HFF-Myc (cell line): Measurements from ENCODE around the gene SAMM50.

Experiments
- DNase-seq: peaks from one replicate; pipeline ENCODE4 v3.0.0-alpha.2; 2011; ENCODE audit warnings: low read depth; ENCODE audit errors: extremely low read depth
- H3K4me3 ChIP-seq: replicated peaks from 2 replicates; pipeline ENCODE4 v1.5.1; 2011; ENCODE audit warnings: low read depth, mild to moderate bottlenecking, control low read depth, low read length
- CTCF ChIP-seq: IDR thresholded peaks from 2 replicates; pipeline ENCODE4 v1.5.1; 2012; ENCODE audit warnings: mild to moderate bottlenecking, low read depth, low read length, control low read depth; ENCODE audit errors: missing control alignments

SAMM50 gene

DNA sequence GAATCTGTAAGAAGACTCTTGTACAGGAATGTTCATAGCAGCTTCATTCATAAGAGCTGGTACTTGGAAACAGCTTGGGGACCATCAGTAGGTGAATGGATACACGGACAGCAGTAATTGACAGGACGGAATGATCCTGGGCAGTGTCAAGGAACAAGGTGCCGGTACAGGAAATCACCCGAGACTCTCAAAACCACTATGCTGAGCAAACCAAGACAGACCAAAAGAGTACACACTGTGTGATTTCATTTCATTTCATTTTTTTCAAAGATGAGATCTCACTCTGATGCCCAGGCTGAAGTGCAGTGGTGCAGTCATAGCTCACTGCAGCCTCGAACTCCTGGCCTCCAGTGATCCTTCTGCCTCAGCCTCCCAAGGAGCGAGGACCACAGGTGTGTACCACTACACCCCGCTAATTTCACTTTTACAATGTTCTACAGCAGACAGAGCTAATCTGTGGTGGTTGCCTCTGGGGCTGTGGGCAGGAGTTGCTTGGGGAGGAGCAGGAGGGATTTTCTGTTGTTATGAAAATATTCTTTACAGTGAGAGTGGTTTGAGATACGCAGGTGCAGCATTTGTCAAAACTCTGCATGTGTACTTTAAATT lies 84.4 kb downstream of the SAMM50 start:
- no peak overlapping the region for H3K4me3 ChIP-seq
- no peak for DNase-seq
- no peak for TF ChIP-seq CTCF

DNA sequence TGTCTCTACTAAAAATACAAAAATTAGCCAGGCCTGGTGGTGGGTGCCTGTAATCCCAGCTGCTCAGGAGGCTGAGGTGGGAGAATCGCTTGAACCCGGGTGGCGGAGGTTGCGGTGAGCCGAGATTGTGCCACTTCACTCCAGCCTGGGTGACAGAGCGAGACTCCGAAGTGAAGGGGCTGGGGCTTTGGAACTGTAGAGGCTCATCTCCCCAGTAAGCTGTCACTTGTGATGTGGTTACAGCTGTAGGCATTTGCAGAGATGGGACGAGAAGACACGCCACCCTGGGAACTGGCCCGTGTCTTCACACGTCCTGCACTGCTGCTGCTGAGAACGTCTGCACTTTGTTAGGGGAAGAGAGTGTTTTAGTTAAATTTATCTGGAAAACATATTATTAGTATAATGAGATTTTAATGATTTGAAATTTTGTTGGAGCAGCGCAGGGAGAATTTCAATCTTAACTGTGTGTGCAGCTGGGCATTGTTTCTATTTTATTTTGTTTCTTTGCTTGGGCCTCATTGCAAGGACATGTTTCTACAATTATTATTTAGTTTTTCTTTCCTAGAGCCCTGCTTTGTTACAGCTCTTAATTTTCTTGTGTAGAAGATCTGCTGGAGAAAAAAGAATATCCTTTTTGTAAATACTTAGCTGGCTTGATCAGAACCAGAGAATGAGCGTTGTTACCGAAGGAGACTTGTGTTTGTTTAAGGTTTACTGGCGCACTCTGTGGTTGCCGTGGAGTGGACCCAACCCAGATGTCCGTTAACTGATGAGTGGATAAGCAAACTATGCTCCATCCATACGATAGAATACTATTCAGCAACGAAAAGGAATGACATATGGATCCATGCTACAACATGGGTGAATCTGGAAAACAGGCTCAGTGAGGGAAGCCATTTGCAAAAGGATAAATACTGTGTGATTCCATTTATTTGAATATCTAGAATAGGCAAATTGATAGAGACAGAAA lies 87.3 kb downstream of the SAMM50 start:
- DNase-seq: no peak
- H3K4me3 ChIP-seq: no peak overlapping the region
- no peak for TF ChIP-seq CTCF

- TF ChIP-seq CTCF: no peak
- no peak overlapping the region for H3K4me3 ChIP-seq
- no peak for DNase-seq
Observed at GRCh38 chr22:44045145-44045544, 89.9 kb downstream of the SAMM50 start.
